NAMALWA (cell line): ENCODE measurements around the gene IGFBP1.

Experiments used
- DNase-seq: peaks from one replicate; pipeline ENCODE4 v3.0.0-alpha.2; 2015; ENCODE audit warnings: low spot score

Gene IGFBP1

DNA sequence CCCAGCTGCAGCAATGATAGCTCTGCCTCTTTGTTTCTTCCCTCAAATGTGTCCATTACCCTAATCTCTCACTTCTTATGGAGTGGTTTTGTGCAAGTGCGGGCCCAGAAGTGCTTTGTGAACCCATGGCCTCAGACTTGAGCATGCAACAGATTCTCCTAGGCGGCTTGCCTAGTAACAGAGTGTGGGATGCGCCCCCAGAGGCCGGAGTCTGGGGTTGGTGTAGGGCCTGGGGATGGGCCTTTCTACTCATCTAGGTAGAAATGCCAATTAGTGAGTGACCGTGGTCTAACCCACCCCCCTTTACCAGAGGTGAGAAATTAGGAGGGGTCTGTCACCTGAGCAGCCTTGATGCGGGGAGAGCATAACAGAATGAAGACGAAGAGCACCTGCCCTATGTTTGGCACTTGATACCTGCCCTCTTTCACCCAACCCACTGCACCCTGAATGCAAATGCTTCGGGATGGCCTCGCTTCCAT lies 7.0 kb upstream of the IGFBP1 start:
- no peak for DNase-seq

DNA sequence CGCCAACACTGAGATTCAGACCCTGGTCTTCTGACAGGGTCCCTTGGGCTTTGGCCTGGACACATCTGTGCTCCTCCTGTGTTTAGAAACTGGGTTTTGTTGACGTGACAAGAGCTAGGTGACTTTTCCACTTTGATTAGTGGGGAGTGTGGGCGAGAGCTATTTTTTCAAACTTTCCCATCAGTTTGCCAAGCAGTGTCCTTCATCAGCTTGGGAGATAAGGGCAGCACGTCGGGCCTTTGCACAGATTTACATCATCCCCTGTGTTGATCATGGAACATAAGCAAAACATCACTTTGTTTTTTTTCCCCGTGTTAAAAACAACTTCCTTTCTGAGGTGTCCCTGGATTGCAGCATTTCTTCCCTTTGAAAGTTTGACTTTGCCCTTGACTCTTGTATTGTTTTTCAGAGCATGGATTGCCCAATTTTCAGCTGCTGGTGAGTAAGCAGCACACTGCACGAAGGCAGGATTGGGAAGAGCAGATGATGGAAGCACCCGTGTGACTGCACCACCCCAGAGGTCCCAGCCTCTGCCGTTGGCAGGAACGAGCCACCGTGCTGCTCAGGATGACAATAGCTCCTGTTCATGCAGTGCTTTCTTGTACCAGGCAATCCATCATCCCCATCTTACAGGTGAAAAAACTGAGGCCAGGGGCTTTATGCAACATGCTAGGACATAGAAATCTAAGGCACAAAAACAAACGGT lies 6.4 kb upstream of the IGFBP1 start:
- no peak for DNase-seq

DNA sequence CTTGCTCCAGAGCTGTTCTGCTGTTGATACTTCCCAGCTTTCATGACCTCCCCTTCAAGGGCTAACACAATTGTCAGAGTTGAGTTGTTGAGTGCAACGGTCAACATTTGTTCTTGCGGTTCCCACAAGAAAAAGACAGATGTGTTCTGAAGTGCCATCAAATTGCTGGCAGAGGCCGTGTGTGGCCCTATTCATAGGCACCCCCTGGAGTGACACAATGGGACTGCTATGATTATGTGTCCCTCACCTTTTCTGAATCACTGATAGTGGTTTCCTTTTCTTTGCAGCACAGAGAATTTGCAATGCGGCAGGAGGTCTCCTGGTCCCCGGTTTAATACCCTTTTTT lies 5.8 kb upstream of the IGFBP1 start:
- DNase-seq: no peak

DNA sequence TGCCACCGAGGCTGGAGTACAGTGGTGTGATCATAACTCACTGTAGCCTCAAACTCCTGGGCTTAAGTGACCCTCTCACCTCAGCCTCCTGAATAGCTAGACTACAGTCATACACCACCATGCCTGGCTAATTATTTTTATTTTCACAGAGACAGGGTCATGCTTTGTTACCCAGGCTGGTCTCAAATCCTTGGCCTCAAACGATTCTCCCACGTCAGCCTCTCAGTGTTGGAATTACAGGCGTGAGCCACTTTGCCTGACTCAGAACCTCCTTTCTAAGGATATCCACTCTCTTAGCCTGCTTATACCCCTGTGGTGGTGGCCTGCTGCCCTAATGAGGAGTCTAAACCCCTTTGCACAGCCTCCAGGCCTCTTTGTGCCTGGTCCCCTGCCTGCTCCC lies 4.2 kb upstream of the IGFBP1 start:
- no peak for DNase-seq

DNA sequence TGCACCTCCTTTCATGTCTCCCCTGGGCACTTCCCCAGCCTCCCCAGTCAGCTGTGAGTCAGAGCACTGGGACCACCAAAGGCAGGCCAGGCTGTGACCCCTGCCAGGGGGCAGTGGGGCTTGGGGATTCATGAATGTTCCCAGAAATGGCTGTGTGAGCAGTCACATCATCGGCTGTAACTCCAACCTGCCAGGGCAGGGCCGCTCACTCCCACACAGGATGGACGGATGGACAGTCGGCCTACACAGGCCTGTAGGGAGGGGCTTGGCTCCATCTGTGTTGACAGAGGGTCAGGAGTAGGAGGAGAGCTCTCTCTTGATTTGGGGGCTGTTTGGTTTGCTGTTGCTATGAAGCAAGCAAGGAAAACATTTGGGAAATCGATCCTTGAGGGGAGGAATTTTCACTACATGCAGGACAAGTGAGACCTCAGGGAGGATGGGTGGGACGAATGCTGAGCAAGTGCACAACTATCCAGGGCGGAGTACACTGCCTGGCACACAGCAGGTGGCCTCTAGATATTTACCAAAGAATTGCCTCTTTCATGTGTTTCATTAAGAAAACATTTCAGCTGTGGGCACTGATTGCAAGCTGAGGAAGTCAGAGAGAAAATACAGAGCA lies 2.9 kb upstream of the IGFBP1 start:
- DNase-seq: no peak

DNA sequence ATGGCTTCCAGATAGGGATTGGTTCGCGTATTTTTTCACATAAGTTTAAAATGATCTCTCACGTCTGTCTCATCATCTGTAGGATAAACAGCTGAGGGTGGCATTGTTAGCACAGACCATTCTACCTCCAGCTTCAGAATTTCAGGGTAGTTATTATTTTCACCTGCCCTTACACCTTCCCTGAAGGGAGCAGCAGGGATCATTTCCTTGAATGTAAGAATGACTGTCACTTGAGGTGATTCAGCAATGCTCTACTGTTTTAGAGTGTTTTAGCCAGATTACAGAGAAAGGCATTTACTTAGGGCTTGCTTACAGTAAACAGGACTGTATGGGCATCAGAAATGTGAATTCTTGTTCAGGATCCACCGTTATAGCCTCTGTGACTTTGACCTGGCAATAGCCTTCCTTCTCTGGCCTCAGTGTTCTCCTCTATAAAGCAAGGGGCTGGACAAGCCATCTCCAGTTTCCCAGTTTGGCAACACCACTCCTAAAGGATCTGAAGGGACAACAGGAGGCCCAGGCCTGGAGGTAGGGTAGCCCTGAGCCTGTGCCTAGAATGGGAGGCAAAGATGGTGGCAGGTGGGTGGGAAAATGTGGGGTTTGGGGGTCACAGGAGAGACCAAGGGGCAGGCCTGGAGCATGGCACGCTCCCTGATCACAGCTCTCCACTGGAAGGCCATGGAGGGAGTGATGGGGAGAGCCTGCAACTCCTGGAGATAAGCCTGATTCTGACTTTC lies 1.2 kb upstream of the IGFBP1 start:
- no peak for DNase-seq

DNA sequence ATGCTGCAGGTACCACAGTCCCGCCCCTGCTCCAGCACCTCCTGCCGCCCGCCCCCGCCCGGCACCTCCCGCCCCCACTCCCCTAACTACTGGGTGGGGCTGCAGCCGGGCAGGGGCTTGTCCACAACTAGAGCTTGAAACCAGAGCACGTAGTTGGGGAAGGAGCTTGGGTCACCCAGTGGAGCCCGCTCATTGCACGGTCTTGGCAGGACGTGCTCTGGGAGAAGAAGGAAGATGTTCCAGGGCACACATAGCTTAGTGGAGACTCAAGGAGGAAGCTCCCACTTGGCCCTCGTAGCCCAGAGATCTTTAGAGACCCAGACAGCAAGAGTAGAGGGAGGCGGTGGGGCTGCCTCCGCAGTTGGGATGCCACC lies 692 bp downstream of the IGFBP1 start:
- DNase-seq: no peak

DNA sequence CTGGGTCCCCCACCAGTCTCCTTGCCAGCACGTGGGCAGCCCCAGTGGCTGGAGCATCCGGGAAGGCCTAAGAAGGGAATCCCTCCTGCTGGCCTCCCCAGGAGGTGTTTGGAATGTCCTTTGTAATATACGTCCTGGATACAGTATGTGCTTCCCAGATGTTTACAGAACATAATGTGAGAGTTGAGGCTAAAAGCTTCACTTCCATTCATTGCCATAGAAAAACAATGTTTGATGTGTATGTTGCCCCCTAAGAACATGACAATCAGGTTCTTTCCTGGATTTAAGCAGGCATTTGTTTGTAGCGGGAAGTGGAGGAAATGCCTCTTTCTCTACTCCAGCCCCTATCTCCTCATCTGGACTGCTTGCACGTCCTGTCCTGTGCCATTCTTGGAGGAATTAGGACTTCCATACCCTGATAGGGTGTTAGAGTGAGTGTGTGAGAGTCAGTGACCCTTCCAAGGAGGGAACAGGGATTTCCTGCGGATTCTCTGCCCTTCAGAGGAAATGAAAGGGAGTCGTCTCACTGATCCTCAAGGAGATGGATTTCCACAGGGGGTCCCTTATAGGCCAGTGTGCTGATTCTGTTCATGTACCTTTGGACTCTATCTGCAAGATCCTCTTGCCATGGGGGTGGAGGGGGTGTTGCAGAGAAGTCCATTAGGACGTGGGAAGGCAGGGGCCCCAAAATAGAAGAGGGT lies 1.2 kb downstream of the IGFBP1 start:
- DNase-seq: no peak

DNA sequence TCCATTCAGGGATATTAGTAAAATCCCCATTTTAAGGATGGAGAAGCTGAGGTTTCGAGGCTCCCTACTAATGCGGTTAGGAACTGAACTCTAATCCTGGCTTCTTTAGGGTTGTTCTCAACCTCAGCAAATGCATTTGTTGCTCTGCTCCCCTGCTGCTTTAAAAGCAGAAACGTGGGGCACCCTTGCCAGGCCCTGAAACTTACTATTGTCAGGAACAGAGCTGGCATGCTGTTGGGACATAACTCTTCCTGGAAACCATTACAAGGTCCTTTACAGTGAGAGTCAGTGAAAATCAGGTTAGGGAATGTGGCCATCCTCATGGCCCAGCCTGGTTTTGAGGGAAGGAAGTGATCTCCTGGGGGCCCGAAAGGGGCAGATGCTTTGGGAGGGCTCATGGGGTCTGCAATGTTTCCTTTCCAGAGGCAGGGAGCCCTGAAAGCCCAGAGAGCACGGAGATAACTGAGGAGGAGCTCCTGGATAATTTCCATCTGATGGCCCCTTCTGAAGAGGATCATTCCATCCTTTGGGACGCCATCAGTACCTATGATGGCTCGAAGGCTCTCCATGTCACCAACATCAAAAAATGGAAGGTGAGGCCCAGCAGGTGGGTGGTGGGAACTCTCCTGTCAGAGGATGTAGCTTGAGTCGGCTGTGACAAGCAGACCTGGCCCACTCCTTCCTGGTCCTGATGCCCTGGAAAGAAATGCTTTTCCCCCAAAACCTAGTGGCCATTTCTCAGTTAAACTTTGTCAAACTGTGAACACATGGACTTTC lies 2.0 kb downstream of the IGFBP1 start:
- DNase-seq: no peak

DNA sequence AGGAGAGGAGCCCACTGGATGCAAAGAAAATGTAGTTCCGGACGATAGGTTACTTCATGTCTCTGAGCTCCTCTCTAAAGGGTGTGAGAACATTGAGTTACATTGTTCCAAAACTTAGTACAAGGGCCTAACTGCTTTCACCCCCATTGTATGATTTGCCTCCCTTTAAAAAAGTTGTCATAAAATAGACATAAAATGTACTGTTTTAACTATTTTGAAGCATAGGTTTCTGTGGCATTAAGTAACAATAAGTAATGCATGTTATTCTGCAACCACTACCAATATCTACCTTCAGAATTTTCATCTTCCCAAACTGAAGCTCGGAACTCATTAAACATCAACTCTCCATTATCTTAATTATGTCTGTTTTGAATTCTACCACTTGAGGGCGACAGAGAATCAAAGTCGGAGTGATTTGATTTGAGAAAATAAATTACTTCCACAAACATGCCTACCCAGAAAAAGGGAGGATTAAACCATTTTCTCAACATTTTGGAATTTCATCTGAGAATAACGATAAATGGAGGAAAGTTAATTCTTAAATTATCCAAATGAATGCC lies 2.7 kb downstream of the IGFBP1 start:
- peak; percentile 76 for DNase-seq

DNA sequence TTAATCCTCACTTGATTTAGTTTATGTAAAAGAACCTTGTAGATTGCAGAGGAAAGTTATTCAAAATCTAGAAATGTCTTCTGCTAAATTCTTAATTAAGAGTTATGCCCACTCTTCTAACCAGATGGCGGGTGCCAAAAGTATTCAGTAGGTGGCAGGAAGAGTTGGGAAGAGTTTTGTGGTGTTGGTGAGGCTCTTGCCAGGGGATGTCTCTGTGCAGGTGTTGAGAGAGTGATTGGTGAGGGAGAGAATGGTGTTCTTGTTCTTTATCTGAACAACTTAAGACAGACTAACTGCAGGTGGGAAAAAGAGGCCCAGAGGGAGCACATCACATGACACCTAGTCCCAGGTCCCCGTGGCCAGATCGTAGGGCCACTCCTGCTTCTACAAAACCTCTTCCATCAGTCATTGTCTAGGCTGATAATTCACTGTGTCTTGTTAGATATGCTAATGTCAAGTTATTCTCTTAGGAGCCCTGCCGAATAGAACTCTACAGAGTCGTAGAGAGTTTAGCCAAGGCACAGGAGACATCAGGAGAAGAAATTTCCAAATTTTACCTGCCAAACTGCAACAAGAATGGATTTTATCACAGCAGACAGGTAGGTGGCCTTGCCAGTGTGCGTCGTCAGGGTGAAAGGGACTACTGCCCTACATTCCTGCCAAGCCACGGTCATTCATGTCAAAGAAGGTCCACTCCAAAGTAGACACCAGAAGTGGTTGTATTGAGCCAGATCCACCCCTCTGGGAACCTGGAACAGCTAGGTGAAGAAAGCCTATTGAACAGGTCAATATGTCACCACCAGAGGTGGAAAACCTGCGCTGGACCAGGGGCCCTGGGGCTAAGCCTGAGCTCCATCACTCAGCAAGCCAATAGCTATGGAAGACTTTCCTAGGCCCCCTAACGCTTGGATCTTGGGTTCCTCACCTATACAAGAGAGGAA lies 3.4 kb downstream of the IGFBP1 start:
- DNase-seq: no peak

DNA sequence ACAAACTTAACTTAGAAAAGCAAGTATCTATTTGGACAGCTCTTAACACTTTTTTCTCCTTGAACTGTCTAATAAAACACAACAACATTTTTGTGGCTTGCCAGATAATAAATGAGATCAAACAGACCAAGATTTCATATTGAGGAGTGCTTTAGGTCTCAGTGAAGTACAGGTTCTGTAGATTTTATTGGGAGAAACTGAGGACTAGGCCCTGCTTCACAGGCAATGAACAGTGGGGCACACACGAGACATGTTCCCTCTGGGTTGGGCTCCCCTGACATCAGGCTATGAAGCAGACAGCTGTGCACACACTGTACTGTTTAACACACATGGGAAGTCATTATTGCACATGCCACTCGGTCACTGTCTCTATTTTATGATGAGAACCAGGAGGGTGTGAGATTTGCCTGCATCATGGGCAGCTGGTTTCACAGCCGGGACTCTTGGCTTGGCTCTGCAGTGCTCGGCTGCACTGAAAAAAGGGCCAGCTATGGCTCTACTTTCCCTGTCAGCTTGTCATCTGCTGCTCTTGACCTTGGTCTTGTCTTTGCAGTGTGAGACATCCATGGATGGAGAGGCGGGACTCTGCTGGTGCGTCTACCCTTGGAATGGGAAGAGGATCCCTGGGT lies 4.2 kb downstream of the IGFBP1 start:
- no peak for DNase-seq

DNA sequence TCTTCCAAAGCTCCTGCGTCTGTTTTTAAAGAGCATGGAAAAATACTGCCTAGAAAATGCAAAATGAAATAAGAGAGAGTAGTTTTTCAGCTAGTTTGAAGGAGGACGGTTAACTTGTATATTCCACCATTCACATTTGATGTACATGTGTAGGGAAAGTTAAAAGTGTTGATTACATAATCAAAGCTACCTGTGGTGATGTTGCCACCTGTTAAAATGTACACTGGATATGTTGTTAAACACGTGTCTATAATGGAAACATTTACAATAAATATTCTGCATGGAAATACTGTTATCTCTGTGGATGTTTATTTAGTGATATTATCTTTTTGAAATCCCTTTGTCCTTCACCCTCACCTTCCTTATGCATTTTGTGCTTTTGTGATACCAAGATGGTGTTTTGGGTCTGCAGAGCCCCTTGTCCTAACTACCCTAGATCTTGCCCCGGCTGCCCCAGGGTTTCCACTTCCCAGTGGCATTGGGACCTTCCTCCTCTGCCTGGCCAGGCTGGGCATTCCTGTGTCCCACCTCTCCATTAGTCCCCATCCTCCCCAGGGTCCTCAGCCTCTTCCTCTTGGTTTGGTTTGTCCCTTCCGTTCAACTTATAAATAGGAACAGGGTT lies 5.2 kb downstream of the IGFBP1 start:
- no peak for DNase-seq

DNA sequence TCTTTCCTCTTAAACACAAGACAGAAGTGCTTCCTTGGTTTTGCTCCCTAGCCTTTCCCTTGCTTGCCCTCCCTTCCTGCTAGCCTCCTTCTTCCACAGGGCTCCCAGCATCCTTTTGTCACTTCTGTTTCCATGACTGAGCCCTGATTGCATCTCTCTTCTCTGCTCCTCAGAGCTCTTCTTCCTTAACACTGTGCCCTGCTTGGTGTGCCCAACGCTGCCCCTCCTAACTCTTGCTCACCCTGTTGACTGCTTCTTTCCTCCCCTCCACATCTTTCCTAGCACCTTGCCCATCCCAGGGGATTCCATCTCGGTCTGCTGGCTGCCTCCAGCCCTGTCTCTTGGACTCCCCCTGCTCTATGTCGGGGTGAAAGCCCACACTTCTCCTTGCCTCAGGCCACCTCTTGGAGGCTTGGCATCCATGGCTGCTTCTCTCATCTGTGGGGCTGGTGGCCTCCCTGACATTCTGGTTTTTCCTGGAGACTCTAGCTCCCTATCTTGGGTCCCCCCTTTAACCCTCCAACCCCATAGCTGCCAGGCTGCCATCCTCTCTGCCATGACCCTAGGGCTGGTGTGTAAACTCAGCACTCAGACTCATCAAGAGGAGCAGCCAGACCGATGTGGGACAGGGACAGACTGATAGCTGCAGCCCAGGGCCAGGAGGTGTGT lies 5.8 kb downstream of the IGFBP1 start:
- DNase-seq: no peak

DNA sequence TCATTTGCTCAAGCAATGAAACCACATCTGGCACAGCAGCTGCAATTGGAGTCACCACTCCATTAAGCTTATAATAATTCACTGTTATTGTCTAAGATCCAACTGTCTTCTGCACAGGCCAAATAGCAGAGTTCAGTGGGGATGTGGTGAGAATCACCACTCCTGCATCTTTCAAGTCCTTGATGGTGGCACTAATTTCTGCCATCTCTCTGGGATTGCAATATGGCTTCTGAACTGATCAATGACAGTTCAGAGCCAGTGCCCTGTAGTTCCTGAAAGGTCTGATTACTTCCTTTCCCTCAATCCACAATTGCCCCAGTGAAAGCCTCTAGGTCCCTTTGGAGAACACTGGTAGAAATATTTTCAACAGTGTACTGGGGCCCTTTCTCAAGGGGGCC lies 6.4 kb downstream of the IGFBP1 start:
- no peak for DNase-seq

DNA sequence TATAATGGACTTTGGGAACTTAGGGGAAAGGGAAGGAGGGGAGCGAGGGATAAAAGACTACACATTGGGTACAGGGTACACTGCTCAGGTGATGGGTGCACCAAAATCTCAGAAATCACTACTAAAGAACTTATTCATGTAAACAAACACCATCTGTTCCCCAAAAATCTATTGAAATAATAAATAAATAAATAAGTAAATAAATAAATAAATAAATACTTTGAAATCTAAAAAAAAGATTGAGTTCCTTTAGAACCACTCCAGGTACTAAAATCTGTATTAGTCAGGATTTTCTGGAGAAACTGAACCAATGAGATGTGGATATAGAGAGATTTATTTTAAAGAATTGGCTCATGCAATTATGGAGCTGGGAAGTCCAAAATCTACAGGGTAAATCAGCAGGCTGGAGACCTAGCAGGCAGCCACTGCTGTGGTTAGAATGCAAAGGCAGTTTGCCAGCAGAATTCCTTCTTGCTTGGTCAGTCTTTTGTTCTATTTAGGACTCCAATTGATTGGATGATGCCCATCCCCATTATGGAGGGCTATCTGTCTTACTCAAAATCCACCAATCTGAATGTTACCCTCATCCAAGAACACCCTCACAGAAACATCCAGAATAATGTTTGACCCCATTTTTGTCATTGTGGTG lies 8.9 kb downstream of the IGFBP1 start:
- no peak for DNase-seq

DNA sequence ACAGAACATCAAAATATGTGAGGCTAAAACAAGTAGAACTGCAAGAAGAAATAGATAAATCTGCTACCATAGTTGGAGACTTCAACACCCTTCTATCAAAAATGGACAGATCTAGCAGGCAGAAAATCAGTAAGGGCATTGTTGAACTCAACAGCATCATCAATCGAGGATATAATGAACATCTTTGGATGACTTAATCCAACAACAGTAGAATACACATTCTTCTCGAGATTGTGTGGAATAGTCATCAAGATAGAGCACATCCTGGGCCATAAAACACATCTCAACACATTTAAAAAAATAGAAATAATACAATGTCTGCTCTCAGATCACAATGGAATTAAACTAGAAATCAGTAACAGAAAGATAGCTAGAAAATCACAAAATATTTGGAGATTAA lies 9.9 kb downstream of the IGFBP1 start:
- DNase-seq: no peak

DNA sequence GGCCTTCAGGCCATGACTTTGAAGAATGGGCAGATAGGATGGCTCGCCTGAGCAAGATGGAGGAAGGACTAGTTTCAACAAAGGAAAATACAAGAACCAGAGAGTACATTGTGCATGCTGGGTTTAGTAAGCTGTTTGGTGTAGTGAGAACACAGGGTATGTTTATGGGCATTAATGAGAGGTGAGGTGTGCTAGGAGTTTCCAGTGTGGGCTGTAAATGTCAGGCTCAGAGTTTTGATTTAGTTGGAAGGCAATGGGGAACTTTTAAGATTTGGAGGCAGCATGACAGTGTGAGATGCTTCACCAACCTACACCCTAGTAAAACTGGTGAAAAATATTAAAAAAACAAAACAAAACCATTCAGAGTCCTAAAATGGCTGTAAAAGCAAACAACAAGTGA lies 13.3 kb downstream of the IGFBP1 start:
- DNase-seq: no peak

DNA sequence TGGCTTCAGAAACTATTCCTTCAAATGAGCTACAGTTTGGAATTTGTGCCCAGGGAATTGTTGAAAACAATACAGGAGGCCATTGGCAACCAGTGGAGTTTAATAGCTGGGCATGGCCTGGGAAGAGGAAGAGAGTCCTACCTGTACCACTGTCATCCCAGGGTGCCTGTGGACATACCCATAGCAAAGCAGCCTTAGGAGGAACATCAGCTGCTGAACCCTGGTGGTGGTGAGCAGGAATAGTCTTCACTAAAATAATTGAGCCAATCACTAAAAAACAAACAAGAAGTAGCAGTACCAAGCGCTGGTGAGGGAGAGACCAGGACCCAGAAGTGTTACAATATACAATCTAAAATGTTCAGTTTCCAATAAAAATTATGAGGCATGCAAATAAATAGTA lies 14.5 kb downstream of the IGFBP1 start:
- no peak for DNase-seq
